DOHH2 (cell line): ENCODE measurements around the gene HHATL.

Source experiments
- CTCF ChIP-seq: fragments of 200-600 bp; sonication (generic); IDR thresholded peaks from one replicate; pipeline ENCODE4 v1.5.1; 2014; ENCODE audit warnings: antibody characterized with exemption, mild to moderate bottlenecking, low read depth, low read length; ENCODE audit not compliant: poor library complexity, severe bottlenecking
- EZH2phosphoT487 ChIP-seq: fragments of 200-600 bp; sonication (generic); IDR thresholded peaks from 2 replicates; pipeline ENCODE4 v1.6.1; 2017; ENCODE audit warnings: borderline replicate concordance, mild to moderate bottlenecking, antibody characterized with exemption, low read length, moderate library complexity, mixed read lengths

- TF ChIP-seq EZH2phosphoT487, result no peak
- TF ChIP-seq CTCF, result no peak
Observed at GRCh38 chr3:42651248-42652091, 51.1 kb downstream of the HHATL start.
